ENCODE results near the gene SLC16A3. TPM values are rescaled to one million over a fixed set of nuclear protein-coding genes. Genes with fewer than 3 reads are reported as not detected.

Gene SLC16A3
- total and polyA plus RNA-seq, 2 donors (not counting 1 experiment from before 2014, with no cell fraction given) = 14.9 to 65.7 TPM

- H3K4me3 ChIP-seq (ENCODE audit: control extremely low read depth in 1 of 5, extremely low read depth in 1 of 5, insufficient read depth in 1 of 5, low read depth in 2 of 5, low read length in 4 of 5) = no peak overlapping the region
- ChIA-PET CTCF (no interaction called here), POLR2A (interaction anchor here (0.7 kb wide), 1 partner anchor 11 kb away, joined by 3 read pairs; no protein-coding TSS in a partner anchor)
- H3K27me3 Mint-ChIP-seq = no peaks in the 10 kb centered on the region
- H4K20me1 ChIP-seq (ENCODE audit: control insufficient read depth, insufficient read depth, low read length, poor library complexity, severe bottlenecking) = no peaks in the 10 kb centered on the region
- no peaks in the 10 kb centered on the region for H3K9me3 ChIP-seq (ENCODE audit: control extremely low read depth in 1 of 3, control insufficient read depth in 2 of 3, insufficient read depth in 1 of 3, low read length in 2 of 3)
- no peak overlapping the region for H3K4me2 ChIP-seq (replicated peaks; ENCODE audit: low read depth, low read length, poor library complexity, severe bottlenecking)
- peaks cover 20 to 28% of the 10 kb centered on the region in 2 donors for H3K4me1 ChIP-seq (ENCODE audit: control insufficient read depth in 2 of 2, insufficient read depth in 2 of 2, low read length in 2 of 2)
- H3K27me3 ChIP-seq (replicated peaks in 1 of 4; ENCODE audit: control extremely low read depth in 1 of 4, control insufficient read depth in 3 of 4, insufficient read depth in 4 of 4, low read length in 3 of 4) = no peaks in the 10 kb centered on the region
- TF ChIP-seq, protein P1, sequence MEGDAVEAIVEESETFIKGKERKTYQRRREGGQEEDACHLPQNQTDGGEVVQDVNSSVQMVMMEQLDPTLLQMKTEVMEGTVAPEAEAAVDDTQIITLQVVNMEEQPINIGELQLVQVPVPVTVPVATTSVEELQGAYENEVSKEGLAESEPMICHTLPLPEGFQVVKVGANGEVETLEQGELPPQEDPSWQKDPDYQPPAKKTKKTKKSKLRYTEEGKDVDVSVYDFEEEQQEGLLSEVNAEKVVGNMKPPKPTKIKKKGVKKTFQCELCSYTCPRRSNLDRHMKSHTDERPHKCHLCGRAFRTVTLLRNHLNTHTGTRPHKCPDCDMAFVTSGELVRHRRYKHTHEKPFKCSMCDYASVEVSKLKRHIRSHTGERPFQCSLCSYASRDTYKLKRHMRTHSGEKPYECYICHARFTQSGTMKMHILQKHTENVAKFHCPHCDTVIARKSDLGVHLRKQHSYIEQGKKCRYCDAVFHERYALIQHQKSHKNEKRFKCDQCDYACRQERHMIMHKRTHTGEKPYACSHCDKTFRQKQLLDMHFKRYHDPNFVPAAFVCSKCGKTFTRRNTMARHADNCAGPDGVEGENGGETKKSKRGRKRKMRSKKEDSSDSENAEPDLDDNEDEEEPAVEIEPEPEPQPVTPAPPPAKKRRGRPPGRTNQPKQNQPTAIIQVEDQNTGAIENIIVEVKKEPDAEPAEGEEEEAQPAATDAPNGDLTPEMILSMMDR (IDR thresholded peaks at IDR 0.05) = no peak
- no peak for TF ChIP-seq EZH2 (IDR thresholded peaks at IDR 0.05; ENCODE audit: borderline replicate concordance, insufficient read depth, low read depth, low read length, poor library complexity, severe bottlenecking)
- intact Hi-C loops (cut with micrococcal nuclease) = loop anchor here (10.0 kb wide), 1 partner anchor 124 kb away; the partner anchor contains the start of gene FASN
- no peak overlapping the region for H3K27ac ChIP-seq (ENCODE audit: low read length in 2 of 2)
- ATAC-seq (ENCODE audit: low read depth) = no peak
- no peaks in the 10 kb centered on the region for H3K9me3 Mint-ChIP-seq (ENCODE audit: insufficient read depth)
- H3K4me3 Mint-ChIP-seq = no peak overlapping the region
- no peak overlapping the region for H3K27ac Mint-ChIP-seq
- no peak overlapping the region for H3K9ac ChIP-seq (ENCODE audit: low read length)
- no peak overlapping the region for H2AFZ ChIP-seq (ENCODE audit: insufficient read depth, low read depth, low read length, poor library complexity, severe bottlenecking)
- 93% methylated on average over 27 of the region's 32 CpGs for WGBS (ENCODE audit: insufficient coverage)
- DNase-seq = no peak
- H3K36me3 ChIP-seq (replicated peaks in 1 of 2; ENCODE audit: control extremely low read depth in 1 of 2, control insufficient read depth in 1 of 2, extremely low read depth in 1 of 2, insufficient read depth in 2 of 2, low read length in 1 of 2) = no peaks in the 10 kb centered on the region
- H3K79me2 ChIP-seq (ENCODE audit: control insufficient read depth, insufficient read depth, low read length) = no peaks in the 10 kb centered on the region
- H3K4me1 Mint-ChIP-seq = peaks cover 25% of the 10 kb centered on the region
Measured at GRCh38 chr17:82218349-82219075, 10.3 kb upstream of the SLC16A3 start.

- H3K4me2 ChIP-seq (replicated peaks; ENCODE audit: low read depth, low read length, poor library complexity, severe bottlenecking) = no peak overlapping the region
- H3K27ac Mint-ChIP-seq = no peak overlapping the region
- intact Hi-C loops (cut with micrococcal nuclease) = loop anchor here (10.0 kb wide), 1 partner anchor 124 kb away; the partner anchor contains the start of gene FASN
- TF ChIP-seq EZH2 (IDR thresholded peaks at IDR 0.05; ENCODE audit: borderline replicate concordance, insufficient read depth, low read depth, low read length, poor library complexity, severe bottlenecking) = no peak
- TF ChIP-seq, protein P1 (IDR thresholded peaks at IDR 0.05) = no peak
- no peak overlapping the region for H3K4me3 ChIP-seq (ENCODE audit: control extremely low read depth in 1 of 5, extremely low read depth in 1 of 5, insufficient read depth in 1 of 5, low read depth in 2 of 5, low read length in 4 of 5)
- H3K9me3 ChIP-seq (ENCODE audit: control extremely low read depth in 1 of 3, control insufficient read depth in 2 of 3, insufficient read depth in 1 of 3, low read length in 2 of 3) = no peaks in the 10 kb centered on the region
- peaks cover 23% of the 10 kb centered on the region for H3K4me1 Mint-ChIP-seq
- H3K27me3 ChIP-seq (replicated peaks in 1 of 4; ENCODE audit: control extremely low read depth in 1 of 4, control insufficient read depth in 3 of 4, insufficient read depth in 4 of 4, low read length in 3 of 4) = no peaks in the 10 kb centered on the region
- no peaks in the 10 kb centered on the region for H3K36me3 ChIP-seq (replicated peaks in 1 of 2; ENCODE audit: control extremely low read depth in 1 of 2, control insufficient read depth in 1 of 2, extremely low read depth in 1 of 2, insufficient read depth in 2 of 2, low read length in 1 of 2)
- ChIA-PET CTCF (interaction anchor here (2.4 kb wide), 1 partner anchor 13 kb away, joined by 9 read pairs; no protein-coding TSS in a partner anchor), POLR2A (no interaction called here)
- no peaks in the 10 kb centered on the region for H4K20me1 ChIP-seq (ENCODE audit: control insufficient read depth, insufficient read depth, low read length, poor library complexity, severe bottlenecking)
- H3K9ac ChIP-seq (ENCODE audit: low read length) = no peak overlapping the region
- H3K4me3 Mint-ChIP-seq = no peak overlapping the region
- H3K27me3 Mint-ChIP-seq = no peaks in the 10 kb centered on the region
- H3K4me1 ChIP-seq (ENCODE audit: control insufficient read depth in 2 of 2, insufficient read depth in 2 of 2, low read length in 2 of 2) = peaks cover 19 to 26% of the 10 kb centered on the region in 2 donors
- no peak for ATAC-seq (ENCODE audit: low read depth)
- H3K27ac ChIP-seq (ENCODE audit: low read length in 2 of 2) = no peak overlapping the region
- DNase-seq = no peak
- no peak overlapping the region for H2AFZ ChIP-seq (ENCODE audit: insufficient read depth, low read depth, low read length, poor library complexity, severe bottlenecking)
- no peaks in the 10 kb centered on the region for H3K9me3 Mint-ChIP-seq (ENCODE audit: insufficient read depth)
- 95% methylated on average over 5 of the region's 7 CpGs for WGBS (ENCODE audit: insufficient coverage)
- no peaks in the 10 kb centered on the region for H3K79me2 ChIP-seq (ENCODE audit: control insufficient read depth, insufficient read depth, low read length)
Measured at GRCh38 chr17:82219083-82219482, 9.8 kb upstream of the SLC16A3 start.

Measured in B cell (primary cell).